GM23248 (cell line): ENCODE data around the gene LRRC30. TPM values are rescaled to one million over a fixed set of nuclear protein-coding genes. Genes with fewer than 3 reads are reported as not detected.

Source experiments
- DNase-seq: peaks from one replicate; pipeline ENCODE4 v3.0.0-alpha.2; 2015
- H2AFZ ChIP-seq: fragments of 200-600 bp; sonication (generic); 2 replicates; pipeline ENCODE4 v1.6.1; 2016; ENCODE audit warnings: antibody characterized with exemption
- H3F3A ChIP-seq: fragments of 200-600 bp; sonication (generic); 2 replicates; pipeline ENCODE4 v1.6.1; 2016; ENCODE audit warnings: mild to moderate bottlenecking, antibody characterized with exemption, mixed run types; ENCODE audit not compliant: insufficient read depth
- H3K27ac ChIP-seq: fragments of 200-600 bp; sonication (generic); 2 replicates; pipeline ENCODE4 v1.5.1; 2016; ENCODE audit warnings: mild to moderate bottlenecking
- H3K27me3 ChIP-seq: fragments of 200-600 bp; sonication (generic); replicated peaks from 2 replicates; pipeline ENCODE4 v1.6.1; 2016; ENCODE audit warnings: mild to moderate bottlenecking; ENCODE audit not compliant: insufficient read depth
- H3K36me3 ChIP-seq: fragments of 200-600 bp; sonication (generic); 2 replicates; pipeline ENCODE4 v1.6.1; 2016; ENCODE audit warnings: low read depth, mild to moderate bottlenecking
- H3K4me1 ChIP-seq: fragments of 200-600 bp; sonication (generic); 2 replicates; pipeline ENCODE4 v1.6.1; 2016; ENCODE audit warnings: mild to moderate bottlenecking; ENCODE audit not compliant: insufficient read depth
- H3K4me2 ChIP-seq: fragments of 200-600 bp; sonication (generic); one replicate; pipeline ENCODE4 v1.6.1; 2016; ENCODE audit warnings: mild to moderate bottlenecking; ENCODE audit not compliant: unreplicated experiment
- H3K4me3 ChIP-seq: fragments of 200-600 bp; sonication (generic); 2 replicates; pipeline ENCODE4 v1.5.1; 2016; ENCODE audit warnings: mild to moderate bottlenecking
- H3K79me2 ChIP-seq: fragments of 200-600 bp; sonication (generic); 2 replicates; pipeline ENCODE4 v1.6.1; 2016; ENCODE audit warnings: mild to moderate bottlenecking; ENCODE audit not compliant: insufficient read depth
- H3K9ac ChIP-seq: fragments of 200-600 bp; sonication (generic); 2 replicates; pipeline ENCODE4 v1.6.1; 2016; ENCODE audit warnings: mild to moderate bottlenecking
- H3K9me2 ChIP-seq: fragments of 200-600 bp; sonication (generic); 2 replicates; pipeline ENCODE4 v1.6.1; 2016; ENCODE audit warnings: mixed run types, mild to moderate bottlenecking, moderate library complexity; ENCODE audit not compliant: insufficient read depth
- H3K9me3 ChIP-seq: fragments of 200-600 bp; sonication (generic); one replicate; pipeline ENCODE4 v1.6.1; 2017; ENCODE audit warnings: low read depth
- H4K20me1 ChIP-seq: fragments of 200-600 bp; sonication (generic); 2 replicates; pipeline ENCODE4 v1.6.0; 2016; ENCODE audit not compliant: insufficient read depth
- EZH2 ChIP-seq: fragments of 200-600 bp; sonication (generic); IDR thresholded peaks from 2 replicates; pipeline ENCODE4 v1.6.1; 2018; ENCODE audit warnings: antibody characterized with exemption, mild to moderate bottlenecking; ENCODE audit not compliant: insufficient read depth, poor library complexity, severe bottlenecking
- EZH2phosphoT487 ChIP-seq: fragments of 200-600 bp; sonication (generic); IDR thresholded peaks from 2 replicates; pipeline ENCODE4 v1.6.1; 2018; ENCODE audit warnings: antibody characterized with exemption, moderate library complexity, mild to moderate bottlenecking, low read depth; ENCODE audit not compliant: insufficient read depth
- WGBS, 2 experiments: methylation state at CpG; one replicate each; pipeline ENCODE4 v1.1.6; 2015 to 2017; ENCODE audit warnings: low lambda C conversion rate in 2 of 2, low coverage in 1 of 2; ENCODE audit errors: missing lambda C conversion rate in 2 of 2; 5-methylcytosine and 5-hydroxymethylcytosine counted together
- in situ Hi-C: fragments of 300-500 bp; cut with MboI; formaldehyde crosslinking; loops from 2 replicates; pipeline ENCODE4 v1.15.0; 2020
- polyA plus RNA-seq: library from polyadenylated mRNA; unstranded; fragments of >200 nt; fragmentation: Nextera tagmentation; extraction: Ambion mirVana; gene quantifications from 2 replicates; pipeline ENCODE4 v1.2.1, GENCODE V29; 2016
- total RNA-seq: library from RNA; depleted of rRNA; stranded (reverse); fragments of >200 nt; shearing (Covaris generic); gene quantifications from 2 replicates; pipeline ENCODE4 v1.2.3, GENCODE V29; 2014

The LRRC30 gene
- total and polyA plus RNA-seq, 2 experiments from 2014 or later, result not detected

DNA sequence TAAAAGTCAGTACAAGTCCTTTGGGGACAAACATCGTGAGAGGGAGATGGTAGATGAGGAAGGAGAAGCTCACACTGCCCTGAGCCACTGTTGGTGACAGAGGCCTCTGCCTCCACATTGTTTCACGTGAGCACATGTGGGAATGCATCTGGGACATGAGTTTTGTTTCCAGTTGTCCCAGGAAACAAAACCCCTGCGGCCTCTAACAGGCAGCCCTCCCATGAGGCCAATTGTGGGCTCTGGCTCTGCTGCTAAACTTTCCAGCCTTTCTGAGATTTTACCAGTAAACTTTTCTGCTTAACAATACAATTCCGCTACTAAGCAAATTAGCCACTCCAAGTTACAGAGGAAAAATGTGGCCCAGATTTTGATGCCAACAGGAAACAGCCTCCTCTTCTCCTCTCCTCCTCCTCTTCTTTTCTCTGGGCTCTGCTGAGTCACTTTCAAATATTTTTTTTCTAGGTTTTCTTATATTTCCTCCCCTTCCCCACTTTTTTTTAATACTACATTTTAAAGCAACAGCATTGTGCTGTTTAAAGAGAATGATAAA, 23.4 kb upstream of the LRRC30 start:
- H2AFZ ChIP-seq, result no peak overlapping the region
- peak; percentile 2 for DNase-seq

GRCh38 chr18:7221424-7222155, 9.3 kb upstream of the LRRC30 start:
- in situ Hi-C loops, result no loop called here
- H3K36me3 ChIP-seq, result no peaks in the 10 kb centered on the region
- DNase-seq, result peak; percentile 75
- peaks cover 5% of the 10 kb centered on the region for H3K27me3 ChIP-seq
- H3K9me3 ChIP-seq, result no peaks in the 10 kb centered on the region
- no peaks in the 10 kb centered on the region for H3K79me2 ChIP-seq
- H3F3A ChIP-seq, result no peaks in the 10 kb centered on the region
- no peak overlapping the region for H3K27ac ChIP-seq
- no peaks in the 10 kb centered on the region for H3K4me1 ChIP-seq
- no peaks in the 10 kb centered on the region for H4K20me1 ChIP-seq
- no peak overlapping the region for H3K9ac ChIP-seq
- no peak overlapping the region for H3K4me2 ChIP-seq
- no peaks in the 10 kb centered on the region for H3K9me2 ChIP-seq
- no peak for TF ChIP-seq EZH2
- TF ChIP-seq EZH2phosphoT487, result no peak
- no peak overlapping the region for H3K4me3 ChIP-seq
- H2AFZ ChIP-seq, result no peak overlapping the region
- WGBS, 2 experiments, result 26 to 29% methylated on average over 5 of the region's 5 CpGs

More for the DNA sequence above, 23.4 kb upstream of the LRRC30 start:
- Histone ChIP-seq H3K9ac (no peak overlapping the region), H3F3A (no peaks in the 10 kb centered on the region), H3K27me3 (no peaks in the 10 kb centered on the region), H3K9me2 (no peaks in the 10 kb centered on the region), H3K36me3 (no peaks in the 10 kb centered on the region), H3K4me2 (no peak overlapping the region), H3K9me3 (no peaks in the 10 kb centered on the region), H3K27ac (no peak overlapping the region), H4K20me1 (no peaks in the 10 kb centered on the region), H3K4me3 (no peak overlapping the region), H3K4me1 (0 out of 2 replicates have a peak, but pooled peaks cover 6% of the 10 kb centered on the region), H3K79me2 (no peaks in the 10 kb centered on the region)
- in situ Hi-C loops, result no loop called here
- 26 to 32% methylated on average over 4 of the region's 4 CpGs for WGBS, 2 experiments
- TF ChIP-seq EZH2phosphoT487 (no peak), EZH2 (no peak)

DNA sequence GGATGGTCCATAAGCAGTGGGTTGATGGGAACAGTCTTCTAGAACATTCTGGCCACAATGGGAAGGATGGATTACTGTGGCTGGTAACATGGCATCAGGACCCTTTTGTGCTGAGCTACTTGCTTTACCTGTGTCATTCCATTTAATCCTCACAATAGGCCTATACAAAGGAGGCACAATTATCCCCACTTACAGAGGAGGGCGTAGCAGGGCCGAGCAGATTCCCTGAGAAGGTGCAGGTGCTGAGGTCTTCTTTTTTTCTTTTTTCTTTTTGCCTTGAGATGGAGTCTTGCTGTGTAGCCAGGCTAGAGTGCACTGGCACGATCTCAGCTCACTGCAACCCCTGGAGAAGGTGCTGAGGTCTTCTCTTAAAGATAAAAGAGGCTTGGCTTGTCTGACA, 6.7 kb upstream of the LRRC30 start:
- no peak overlapping the region for H3K9ac ChIP-seq
- no peak overlapping the region for H3K27ac ChIP-seq
- no peak for TF ChIP-seq EZH2
- TF ChIP-seq EZH2phosphoT487, result no peak
- in situ Hi-C loops, result no loop called here
- WGBS, 2 experiments, result 31 to 35% methylated on average over 3 of the region's 3 CpGs
- H3K4me3 ChIP-seq, result no peak overlapping the region
- no peak overlapping the region for H3K4me2 ChIP-seq
- H3K27me3 ChIP-seq, result peaks cover 3% of the 10 kb centered on the region
- no peaks in the 10 kb centered on the region for H4K20me1 ChIP-seq
- H3K4me1 ChIP-seq, result no peaks in the 10 kb centered on the region
- no peaks in the 10 kb centered on the region for H3K36me3 ChIP-seq
- no peaks in the 10 kb centered on the region for H3K9me3 ChIP-seq
- no peak for DNase-seq
- H2AFZ ChIP-seq, result no peak overlapping the region
- H3K9me2 ChIP-seq, result no peaks in the 10 kb centered on the region
- H3F3A ChIP-seq, result no peaks in the 10 kb centered on the region
- H3K79me2 ChIP-seq, result no peaks in the 10 kb centered on the region

DNA sequence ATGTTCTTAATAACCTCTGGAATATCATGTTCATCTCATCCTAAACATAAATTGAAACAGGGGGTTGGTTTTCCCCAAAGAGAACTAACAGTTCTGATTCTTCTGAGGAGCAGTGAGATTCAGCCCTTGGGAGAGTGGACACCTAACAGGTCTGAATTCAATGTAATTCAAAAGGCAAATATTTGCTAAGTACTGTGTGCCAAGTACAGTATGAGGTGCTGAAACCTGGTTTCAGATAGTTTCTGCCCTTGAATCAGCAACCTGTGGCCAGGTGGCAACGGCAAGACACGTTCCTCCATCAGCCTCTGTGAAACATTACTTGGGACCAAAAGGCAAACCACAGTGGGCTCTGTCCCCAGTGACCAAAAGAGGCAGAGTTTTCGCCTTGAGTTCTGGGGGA, 1.3 kb downstream of the LRRC30 start:
- Histone ChIP-seq H3F3A (no peaks in the 10 kb centered on the region), H2AFZ (no peak overlapping the region), H3K27me3 (peaks cover 4% of the 10 kb centered on the region; the same call in 1 of the 2 replicates), H3K36me3 (no peaks in the 10 kb centered on the region), H3K27ac (no peak overlapping the region), H4K20me1 (no peaks in the 10 kb centered on the region), H3K4me3 (no peak overlapping the region), H3K79me2 (no peaks in the 10 kb centered on the region), H3K4me2 (no peak overlapping the region), H3K9me2 (no peaks in the 10 kb centered on the region), H3K4me1 (no peaks in the 10 kb centered on the region), H3K9ac (no peak overlapping the region), H3K9me3 (no peaks in the 10 kb centered on the region)
- no peak for TF ChIP-seq EZH2phosphoT487
- no peak for TF ChIP-seq EZH2
- 46 to 62% methylated on average over 3 of the region's 3 CpGs for WGBS, 2 experiments
- in situ Hi-C loops, result no loop called here
- no peak for DNase-seq
